HepG2 (cell line): ENCODE data around the gene SDC1. TPM values are rescaled to one million over a fixed set of nuclear protein-coding genes. Genes with fewer than 3 reads are reported as not detected.

Source experiments
- FOXJ3 ChIP-seq: sonication (generic); formaldehyde crosslinking; IDR thresholded peaks from 2 replicates; pipeline ENCODE4 v1.4.0; 2020; ENCODE audit warnings: missing genetic modification reagents, mild to moderate bottlenecking, borderline replicate concordance
- GZF1 ChIP-seq: sonication (generic); formaldehyde crosslinking; IDR thresholded peaks from 2 replicates; pipeline ENCODE4 v1.5.1; 2020; ENCODE audit warnings: mild to moderate bottlenecking, missing genetic modification reagents
- KAT8 ChIP-seq: IDR thresholded peaks from 2 replicates; pipeline ENCODE4 v1.6.1; 2016; ENCODE audit warnings: missing genetic modification reagents, missing compliant biosample characterization
- MAFK ChIP-seq, 2 experiments: IDR thresholded peaks in 1 of 2; conservative IDR thresholded peaks in 1 of 2; 2 replicates each; pipeline ENCODE4 v1.6.1; 2011; ENCODE audit warnings: improper control_type of control experiment in 2 of 2, low read length in 2 of 2
- RBM39 ChIP-seq: fragments of 200-400 bp; formaldehyde crosslinking; IDR thresholded peaks from one replicate; pipeline ENCODE4 v1.6.1; 2018; ENCODE audit warnings: antibody characterized with exemption, mild to moderate bottlenecking, low read depth, low read length; ENCODE audit not compliant: poor library complexity, severe bottlenecking
- REPIN1 ChIP-seq: sonication (generic); formaldehyde crosslinking; IDR thresholded peaks from 2 replicates; pipeline ENCODE4 v1.8.0; 2022; ENCODE audit warnings: missing genetic modification reagents, low read depth, mild to moderate bottlenecking, borderline replicate concordance
- RFX3 ChIP-seq: IDR thresholded peaks from 2 replicates; pipeline ENCODE4 v1.6.1; 2016; ENCODE audit warnings: missing biosample characterization, missing genetic modification reagents
- SNRNP70 ChIP-seq: fragments of 200-400 bp; formaldehyde crosslinking; IDR thresholded peaks from 2 replicates; pipeline ENCODE4 v1.6.1; 2017; ENCODE audit warnings: mild to moderate bottlenecking, low read depth, low read length, moderate library complexity
- TCF12 ChIP-seq, 2 experiments: fragments of 450-650 bp in 1 of 2; sonication (generic) in 1 of 2; formaldehyde crosslinking in 1 of 2; IDR thresholded peaks; 2 replicates each; pipeline versions ENCODE4 v1.6.1 to v1.8.0; 2017 to 2022; ENCODE audit warnings: antibody characterized with exemption in 1 of 2, mild to moderate bottlenecking in 1 of 2, missing genetic modification reagents in 1 of 2, moderate library complexity in 1 of 2
- ZNF136 ChIP-seq: sonication (generic); formaldehyde crosslinking; IDR thresholded peaks from 2 replicates; pipeline ENCODE4 v1.8.1; 2022; ENCODE audit warnings: low read depth, mild to moderate bottlenecking, moderate library complexity, missing genetic modification reagents
- ZNF382 ChIP-seq: sonication (generic); formaldehyde crosslinking; IDR thresholded peaks from 2 replicates; pipeline ENCODE4 v1.5.0; 2020; ENCODE audit warnings: missing genetic modification reagents, mild to moderate bottlenecking, borderline replicate concordance
- ZNF550 ChIP-seq: sonication (generic); formaldehyde crosslinking; IDR thresholded peaks from 2 replicates; pipeline ENCODE4 v1.4.0; 2020; ENCODE audit warnings: mild to moderate bottlenecking, missing genetic modification reagents, borderline replicate concordance
- ZNF746 ChIP-seq: sonication (generic); formaldehyde crosslinking; IDR thresholded peaks from 2 replicates; pipeline ENCODE4 v1.8.0; 2022; ENCODE audit warnings: mild to moderate bottlenecking, missing genetic modification reagents
- ZNF781 ChIP-seq: sonication (generic); formaldehyde crosslinking; IDR thresholded peaks from 2 replicates; pipeline ENCODE4 v1.5.1; 2020; ENCODE audit warnings: borderline replicate concordance, mild to moderate bottlenecking, missing genetic modification reagents; ENCODE audit errors: not compliant biosample characterization
- polyA plus RNA-seq, 8 experiments: library from polyadenylated mRNA; depleted of rRNA in 3 of 8; stranded (reverse) in 7 of 8; unstranded in 1 of 8; fragments of >200 nt; fragmentation: Illumina TruSeq in 4 of 8; extraction: Trizol in 4 of 8; gene quantifications; 2 replicates each; pipeline versions ENCODE4 v1.2.1 to v1.2.3, GENCODE V29; 2011 to 2016; ENCODE audit warnings: low read depth in 4 of 8, missing spikeins in 1 of 8, mixed read lengths in 1 of 8; ENCODE audit not compliant: insufficient read depth in 1 of 8
- total RNA-seq, 5 experiments: library from RNA; depleted of rRNA; stranded (reverse); fragments of >200 nt; fragmentation: Illumina TruSeq; extraction: Trizol; gene quantifications; 2 replicates each; pipeline ENCODE4 v1.2.3, GENCODE V29; 2016; ENCODE audit warnings: low read depth in 1 of 5
- TF ChIP-seq, protein P1 (sequence below): sonication (generic); formaldehyde crosslinking; IDR thresholded peaks from 2 replicates; pipeline ENCODE4 v1.4.0; 2020; ENCODE audit warnings: missing genetic modification reagents
- TF ChIP-seq, protein P2 (sequence below): sonication (generic); formaldehyde crosslinking; IDR thresholded peaks from 2 replicates; pipeline ENCODE4 v1.4.0; 2020; ENCODE audit warnings: missing genetic modification reagents
- TF ChIP-seq, protein P3 (sequence below): sonication (generic); formaldehyde crosslinking; IDR thresholded peaks from 2 replicates; pipeline ENCODE4 v1.4.0; 2020; ENCODE audit warnings: missing genetic modification reagents

Gene SDC1
- total and polyA plus RNA-seq, 2 of the 13 experiments (the other 11 are each of a cell fraction or from before 2014, with no cell fraction given) = 108 to 119 TPM

DNA sequence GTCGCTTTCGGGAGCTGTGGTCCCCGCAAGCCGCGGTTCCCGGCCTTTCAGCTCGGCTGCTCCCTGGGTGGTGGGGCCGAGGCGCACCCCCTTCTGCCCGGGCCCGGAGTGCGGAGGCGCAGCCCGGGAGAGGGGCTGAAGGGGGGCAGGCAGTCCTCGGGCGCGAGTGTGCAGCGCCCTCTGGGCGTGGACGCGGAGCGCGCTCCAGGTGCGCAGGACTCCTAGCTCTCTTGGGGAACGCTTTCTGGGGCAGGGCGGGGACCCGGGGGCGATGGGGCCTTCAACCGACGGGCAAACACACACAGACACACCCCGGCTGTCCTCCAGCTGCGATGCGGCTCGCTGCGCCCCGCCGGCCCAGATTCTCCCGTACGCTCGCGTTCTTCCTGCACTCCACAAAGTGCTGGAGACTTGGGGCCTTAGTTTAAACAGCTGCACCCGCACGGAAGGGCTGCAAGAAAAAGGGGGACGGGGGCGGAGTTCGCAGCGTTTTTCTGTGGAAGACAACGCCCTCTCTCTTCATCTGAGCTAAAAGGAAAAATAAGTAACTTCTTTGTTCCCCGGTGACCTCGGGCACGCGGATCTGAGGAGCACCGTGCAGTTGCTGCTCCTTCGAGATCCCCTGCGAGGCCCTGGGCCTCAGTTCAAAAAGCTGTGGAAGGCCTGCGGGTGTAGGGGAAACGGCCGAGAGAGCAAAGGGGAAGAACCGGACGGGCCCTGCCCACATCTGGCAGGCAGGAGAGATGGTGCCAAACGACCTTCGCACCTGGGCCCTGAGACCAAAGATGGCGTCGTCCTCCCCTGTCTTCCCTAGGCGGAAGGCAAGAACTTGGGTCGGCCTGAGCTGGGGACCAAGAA, 593 bp upstream of the SDC1 start (continued):
- TF ChIP-seq, protein P1, sequence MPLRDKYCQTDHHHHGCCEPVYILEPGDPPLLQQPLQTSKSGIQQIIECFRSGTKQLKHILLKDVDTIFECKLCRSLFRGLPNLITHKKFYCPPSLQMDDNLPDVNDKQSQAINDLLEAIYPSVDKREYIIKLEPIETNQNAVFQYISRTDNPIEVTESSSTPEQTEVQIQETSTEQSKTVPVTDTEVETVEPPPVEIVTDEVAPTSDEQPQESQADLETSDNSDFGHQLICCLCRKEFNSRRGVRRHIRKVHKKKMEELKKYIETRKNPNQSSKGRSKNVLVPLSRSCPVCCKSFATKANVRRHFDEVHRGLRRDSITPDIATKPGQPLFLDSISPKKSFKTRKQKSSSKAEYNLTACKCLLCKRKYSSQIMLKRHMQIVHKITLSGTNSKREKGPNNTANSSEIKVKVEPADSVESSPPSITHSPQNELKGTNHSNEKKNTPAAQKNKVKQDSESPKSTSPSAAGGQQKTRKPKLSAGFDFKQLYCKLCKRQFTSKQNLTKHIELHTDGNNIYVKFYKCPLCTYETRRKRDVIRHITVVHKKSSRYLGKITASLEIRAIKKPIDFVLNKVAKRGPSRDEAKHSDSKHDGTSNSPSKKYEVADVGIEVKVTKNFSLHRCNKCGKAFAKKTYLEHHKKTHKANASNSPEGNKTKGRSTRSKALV (CRISPR knock-in tag) = peak; percentile 92
- TF ChIP-seq FOXJ3 = 0 out of 2 replicates have a peak, but pooled peaks have one; percentile 43
- TF ChIP-seq REPIN1 (CRISPR knock-in tag) = peak; percentile 87
- TF ChIP-seq, protein P2, sequence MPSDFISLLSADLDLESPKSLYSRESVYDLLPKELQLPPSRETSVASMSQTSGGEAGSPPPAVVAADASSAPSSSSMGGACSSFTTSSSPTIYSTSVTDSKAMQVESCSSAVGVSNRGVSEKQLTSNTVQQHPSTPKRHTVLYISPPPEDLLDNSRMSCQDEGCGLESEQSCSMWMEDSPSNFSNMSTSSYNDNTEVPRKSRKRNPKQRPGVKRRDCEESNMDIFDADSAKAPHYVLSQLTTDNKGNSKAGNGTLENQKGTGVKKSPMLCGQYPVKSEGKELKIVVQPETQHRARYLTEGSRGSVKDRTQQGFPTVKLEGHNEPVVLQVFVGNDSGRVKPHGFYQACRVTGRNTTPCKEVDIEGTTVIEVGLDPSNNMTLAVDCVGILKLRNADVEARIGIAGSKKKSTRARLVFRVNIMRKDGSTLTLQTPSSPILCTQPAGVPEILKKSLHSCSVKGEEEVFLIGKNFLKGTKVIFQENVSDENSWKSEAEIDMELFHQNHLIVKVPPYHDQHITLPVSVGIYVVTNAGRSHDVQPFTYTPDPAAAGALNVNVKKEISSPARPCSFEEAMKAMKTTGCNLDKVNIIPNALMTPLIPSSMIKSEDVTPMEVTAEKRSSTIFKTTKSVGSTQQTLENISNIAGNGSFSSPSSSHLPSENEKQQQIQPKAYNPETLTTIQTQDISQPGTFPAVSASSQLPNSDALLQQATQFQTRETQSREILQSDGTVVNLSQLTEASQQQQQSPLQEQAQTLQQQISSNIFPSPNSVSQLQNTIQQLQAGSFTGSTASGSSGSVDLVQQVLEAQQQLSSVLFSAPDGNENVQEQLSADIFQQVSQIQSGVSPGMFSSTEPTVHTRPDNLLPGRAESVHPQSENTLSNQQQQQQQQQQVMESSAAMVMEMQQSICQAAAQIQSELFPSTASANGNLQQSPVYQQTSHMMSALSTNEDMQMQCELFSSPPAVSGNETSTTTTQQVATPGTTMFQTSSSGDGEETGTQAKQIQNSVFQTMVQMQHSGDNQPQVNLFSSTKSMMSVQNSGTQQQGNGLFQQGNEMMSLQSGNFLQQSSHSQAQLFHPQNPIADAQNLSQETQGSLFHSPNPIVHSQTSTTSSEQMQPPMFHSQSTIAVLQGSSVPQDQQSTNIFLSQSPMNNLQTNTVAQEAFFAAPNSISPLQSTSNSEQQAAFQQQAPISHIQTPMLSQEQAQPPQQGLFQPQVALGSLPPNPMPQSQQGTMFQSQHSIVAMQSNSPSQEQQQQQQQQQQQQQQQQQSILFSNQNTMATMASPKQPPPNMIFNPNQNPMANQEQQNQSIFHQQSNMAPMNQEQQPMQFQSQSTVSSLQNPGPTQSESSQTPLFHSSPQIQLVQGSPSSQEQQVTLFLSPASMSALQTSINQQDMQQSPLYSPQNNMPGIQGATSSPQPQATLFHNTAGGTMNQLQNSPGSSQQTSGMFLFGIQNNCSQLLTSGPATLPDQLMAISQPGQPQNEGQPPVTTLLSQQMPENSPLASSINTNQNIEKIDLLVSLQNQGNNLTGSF = no peak
- TF ChIP-seq ZNF746 (CRISPR knock-in tag) = peak; percentile 91
- TF ChIP-seq ZNF136 (CRISPR knock-in tag) = peak; percentile 20; the same call in 1 of the 2 replicates
- TF ChIP-seq ZNF382 (CRISPR knock-in tag) = no peak
- TF ChIP-seq ZNF781 (CRISPR knock-in tag) = peak; percentile 0
- no peak for TF ChIP-seq TCF12 (IDR thresholded peaks at IDR 0.05)
- TF ChIP-seq TCF12 (CRISPR knock-in tag; IDR thresholded peaks at IDR 0.05) = no peak
- TF ChIP-seq KAT8 (CRISPR knock-in tag) = 0 out of 2 replicates have a peak, but pooled peaks have one; percentile 19
- TF ChIP-seq, protein P3, sequence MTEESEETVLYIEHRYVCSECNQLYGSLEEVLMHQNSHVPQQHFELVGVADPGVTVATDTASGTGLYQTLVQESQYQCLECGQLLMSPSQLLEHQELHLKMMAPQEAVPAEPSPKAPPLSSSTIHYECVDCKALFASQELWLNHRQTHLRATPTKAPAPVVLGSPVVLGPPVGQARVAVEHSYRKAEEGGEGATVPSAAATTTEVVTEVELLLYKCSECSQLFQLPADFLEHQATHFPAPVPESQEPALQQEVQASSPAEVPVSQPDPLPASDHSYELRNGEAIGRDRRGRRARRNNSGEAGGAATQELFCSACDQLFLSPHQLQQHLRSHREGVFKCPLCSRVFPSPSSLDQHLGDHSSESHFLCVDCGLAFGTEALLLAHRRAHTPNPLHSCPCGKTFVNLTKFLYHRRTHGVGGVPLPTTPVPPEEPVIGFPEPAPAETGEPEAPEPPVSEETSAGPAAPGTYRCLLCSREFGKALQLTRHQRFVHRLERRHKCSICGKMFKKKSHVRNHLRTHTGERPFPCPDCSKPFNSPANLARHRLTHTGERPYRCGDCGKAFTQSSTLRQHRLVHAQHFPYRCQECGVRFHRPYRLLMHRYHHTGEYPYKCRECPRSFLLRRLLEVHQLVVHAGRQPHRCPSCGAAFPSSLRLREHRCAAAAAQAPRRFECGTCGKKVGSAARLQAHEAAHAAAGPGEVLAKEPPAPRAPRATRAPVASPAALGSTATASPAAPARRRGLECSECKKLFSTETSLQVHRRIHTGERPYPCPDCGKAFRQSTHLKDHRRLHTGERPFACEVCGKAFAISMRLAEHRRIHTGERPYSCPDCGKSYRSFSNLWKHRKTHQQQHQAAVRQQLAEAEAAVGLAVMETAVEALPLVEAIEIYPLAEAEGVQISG (CRISPR knock-in tag) = peak; percentile 33
- 0 out of 2 replicates have a peak, but pooled peaks have one; percentile 22 for TF ChIP-seq ZNF550
- TF ChIP-seq GZF1 (CRISPR knock-in tag) = no peak
- TF ChIP-seq RBM39 = peak; percentile 37
- no peak for TF ChIP-seq SNRNP70
- no peak for TF ChIP-seq RFX3 (CRISPR knock-in tag)
- no peak for TF ChIP-seq MAFK (conservative IDR thresholded peaks at IDR 0.05 in 1 of 2, IDR thresholded peaks at IDR 0.05 in 1 of 2; ENCODE audit: low read length in 2 of 2)
